Activated CD4-positive, alpha-beta T cell treated with anti-CD3 and anti-CD28 coated beads for 24 hours (primary cell): ENCODE results near the gene DEPDC5.
"Not testable (repeated sequence)": the region's sequence is repeated elsewhere in the genome, so short reads cannot be mapped to it uniquely, and the experiment has no call there.

Source experiments
- DNase-seq, 2 donors: peaks; one replicate each; pipeline ENCODE4 v3.0.0-alpha.2; 2020; ENCODE audit warnings: low read depth in 2 of 2

DEPDC5 gene

DNA sequence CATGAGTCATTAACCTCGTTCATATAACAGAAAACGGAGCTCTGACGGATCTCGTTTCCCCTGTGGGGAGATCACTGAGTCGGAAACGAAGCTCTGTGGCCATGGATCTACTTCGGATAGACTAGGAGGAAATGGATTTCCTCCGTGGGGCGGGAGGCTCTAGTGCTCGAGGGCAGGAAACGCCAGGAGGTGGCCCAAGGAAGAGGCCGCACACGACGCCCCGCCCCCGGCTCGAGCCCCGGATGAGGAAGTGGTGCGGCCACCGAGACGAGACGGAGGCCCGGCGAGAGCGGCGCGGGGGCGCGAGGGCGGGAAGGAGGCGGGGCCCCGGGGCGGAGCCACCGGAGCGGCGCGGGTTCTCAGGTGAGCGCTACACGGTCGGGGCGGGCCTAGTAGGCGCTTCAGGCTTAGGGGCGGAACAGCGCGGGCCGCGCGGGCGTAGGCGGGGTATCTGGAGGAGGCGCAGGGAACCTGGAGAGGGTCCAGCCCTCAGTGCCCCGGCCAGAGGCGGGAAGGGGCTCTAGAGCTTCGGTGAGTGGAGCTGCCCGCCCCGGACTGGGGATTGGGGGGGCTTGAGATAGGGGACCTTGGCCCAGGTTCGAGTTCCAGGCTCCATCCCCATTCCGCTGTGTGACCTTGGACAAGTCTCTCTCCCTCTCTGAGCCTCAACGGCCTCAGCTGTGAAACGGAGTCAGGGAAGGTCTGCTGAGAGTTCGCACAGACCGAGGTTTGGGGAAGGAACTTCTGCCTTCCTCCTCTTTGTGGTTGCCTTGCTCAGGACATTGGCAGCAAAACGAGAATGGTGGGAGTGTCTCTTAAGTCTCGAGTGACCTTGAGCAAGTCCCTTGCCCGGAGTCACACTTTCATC, at the start of gene DEPDC5:
DEPDC5 (plus strand) TSS at position 386 of the 868 bp plus-strand sequence. CDS start 903 bp downstream, outside the sequence.
- peak; percentile 89 to 95 for DNase-seq

DNA sequence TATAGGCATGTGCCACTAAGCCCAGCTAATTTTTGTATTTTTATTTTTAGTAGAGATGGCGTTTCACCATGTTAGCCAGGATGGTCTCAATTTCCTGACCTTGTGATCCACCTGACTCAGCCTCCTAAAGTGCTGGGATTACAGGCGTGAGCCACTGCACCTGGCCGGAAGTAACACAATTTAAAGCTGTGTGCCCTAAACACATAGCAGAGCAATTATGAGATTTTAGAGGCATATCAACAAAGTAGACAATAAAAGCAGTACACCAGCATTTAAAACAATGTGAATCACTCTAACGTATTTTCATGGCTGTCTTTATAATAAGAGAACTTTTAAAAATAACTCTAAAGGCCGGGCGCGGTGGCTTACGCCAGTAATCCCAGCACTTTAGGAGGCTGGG, 46.3 kb upstream of the DEPDC5 start:
- DNase-seq, result no peak

DNA sequence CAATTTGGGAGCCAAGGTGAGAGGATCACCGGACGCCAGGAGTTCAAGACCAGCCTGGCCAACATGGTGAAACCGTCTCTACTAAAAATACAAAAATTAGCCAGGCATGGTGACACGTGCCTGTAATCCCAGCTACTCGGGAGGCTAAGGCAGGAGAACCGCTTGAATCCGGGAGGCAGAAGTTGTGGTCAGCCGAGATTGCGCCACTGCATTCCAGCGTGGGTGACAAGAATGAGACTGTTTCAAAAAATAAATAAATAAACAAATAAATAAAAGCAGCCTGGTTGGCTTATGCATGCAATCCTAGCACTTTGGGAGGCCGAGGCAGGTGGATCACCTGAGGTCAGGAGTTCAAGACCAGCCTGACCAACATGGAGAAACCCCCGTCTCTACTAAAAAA, 42.6 kb upstream of the DEPDC5 start:
- DNase-seq, result not testable (repeated sequence)

DNA sequence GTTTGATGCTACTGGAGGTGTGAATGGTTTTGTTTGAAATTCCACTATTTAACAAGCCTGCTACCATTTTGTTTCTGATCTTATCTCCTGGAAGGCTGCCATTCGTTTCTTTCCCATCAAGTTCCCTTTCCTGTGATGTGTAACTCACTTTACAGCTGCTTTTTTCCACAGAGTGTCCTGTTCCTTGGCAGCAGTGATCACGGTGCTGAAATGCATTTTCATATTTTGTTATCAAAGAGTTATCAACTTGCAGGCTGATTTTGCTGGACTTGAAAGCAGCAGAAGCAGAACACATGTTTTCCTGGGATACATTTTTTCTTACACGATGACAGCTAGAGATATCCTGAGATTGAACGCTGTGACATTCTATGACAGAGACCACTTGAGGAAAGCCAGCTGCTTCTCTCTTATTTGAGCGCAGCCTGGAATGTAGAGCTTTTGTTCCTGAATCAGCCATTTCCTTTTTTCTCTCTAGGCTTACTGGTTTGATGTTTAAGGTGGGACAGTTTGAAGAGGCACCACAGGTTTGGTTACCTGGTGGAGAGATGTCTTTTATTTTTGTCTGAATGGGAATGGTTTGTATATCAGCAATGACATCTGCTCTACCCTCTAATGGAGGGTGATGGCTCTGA, 38.6 kb upstream of the DEPDC5 start:
- no peak for DNase-seq

DNA sequence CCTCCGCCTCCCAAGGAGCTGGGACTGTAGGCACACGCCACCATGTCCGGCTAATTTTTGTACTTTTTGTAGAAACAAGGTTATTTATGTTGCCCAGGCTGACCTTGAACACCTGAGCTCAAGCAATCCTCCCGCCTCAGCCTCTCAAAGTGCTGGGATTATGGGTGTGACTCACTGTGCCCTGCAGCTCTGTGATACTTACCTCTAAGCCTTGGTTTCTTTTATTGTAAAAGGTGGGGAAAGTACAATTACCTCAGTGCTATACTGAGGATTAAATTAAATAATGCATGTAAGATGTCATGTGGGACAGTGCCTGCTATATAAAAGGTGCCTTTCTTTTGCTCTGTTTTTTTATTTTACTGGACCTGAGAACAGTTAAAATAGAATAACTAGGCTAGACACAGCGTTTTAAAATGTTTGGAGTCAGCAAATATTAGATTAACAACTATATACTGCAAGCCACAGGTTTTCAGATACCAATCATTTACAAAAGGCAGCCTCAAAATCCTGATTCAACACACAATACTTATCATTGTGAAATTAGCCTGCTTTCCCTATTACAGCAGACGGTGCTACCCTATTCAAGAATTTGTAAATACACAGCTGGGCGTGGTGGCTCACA, 33.9 kb upstream of the DEPDC5 start:
- DNase-seq, result no peak

DNA sequence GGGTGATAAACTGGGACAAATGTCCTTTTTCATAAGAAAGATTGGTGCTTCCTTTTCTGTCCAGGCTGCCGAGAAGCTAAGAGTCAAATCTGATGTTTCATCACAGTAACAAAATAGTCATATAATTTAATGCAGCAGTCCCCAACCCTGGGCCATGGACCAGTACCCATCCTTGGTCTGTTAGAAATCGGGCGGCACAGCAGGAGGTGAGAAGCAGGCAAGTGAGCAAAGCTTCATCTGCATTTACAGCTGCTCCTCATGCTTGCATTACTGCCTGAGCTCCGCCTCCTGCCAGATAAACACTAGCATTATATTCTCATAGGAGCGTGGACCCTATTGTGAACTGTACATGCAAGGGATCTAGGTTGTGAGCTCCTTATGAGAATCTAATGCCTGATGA, 30.1 kb upstream of the DEPDC5 start:
- DNase-seq, result no peak

DNA sequence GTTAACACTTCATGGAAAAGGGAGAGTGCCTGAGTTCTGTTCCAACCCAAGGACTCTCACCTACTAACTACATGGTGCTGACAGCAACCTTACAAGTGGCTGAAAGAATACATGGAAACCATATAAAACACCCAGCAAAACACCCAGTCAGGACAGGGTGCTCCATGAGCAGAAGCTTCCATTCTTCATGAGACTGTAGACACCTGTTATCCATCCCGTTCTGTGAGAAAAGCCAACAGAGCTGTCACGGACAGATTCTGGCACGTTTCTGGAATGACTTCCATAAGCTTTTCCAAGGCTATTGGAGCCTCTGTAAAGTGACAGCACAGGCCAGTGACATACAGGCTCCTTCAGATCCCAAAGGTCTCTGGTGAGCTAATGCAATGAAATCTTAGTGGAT, 27.1 kb upstream of the DEPDC5 start:
- no peak for DNase-seq

DNA sequence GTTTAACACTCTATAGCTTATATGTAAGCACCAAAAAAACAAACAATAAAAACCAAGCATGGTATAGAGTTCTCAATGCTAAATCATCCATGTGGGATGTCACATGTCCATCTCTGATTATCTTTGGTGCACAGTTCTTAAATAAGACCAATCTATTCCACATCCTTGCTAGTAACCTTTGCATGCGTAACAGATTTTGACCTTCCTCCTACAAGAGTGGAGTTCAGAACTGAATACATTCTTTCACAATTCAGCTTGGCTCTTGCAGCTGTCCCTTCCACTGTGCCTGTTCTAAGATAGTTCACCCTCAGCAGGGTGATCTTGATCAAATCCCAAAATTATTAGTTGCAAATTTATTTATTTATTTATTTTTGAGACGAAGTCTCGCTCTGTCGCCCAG, 25.0 kb upstream of the DEPDC5 start:
- DNase-seq, result no peak

DNA sequence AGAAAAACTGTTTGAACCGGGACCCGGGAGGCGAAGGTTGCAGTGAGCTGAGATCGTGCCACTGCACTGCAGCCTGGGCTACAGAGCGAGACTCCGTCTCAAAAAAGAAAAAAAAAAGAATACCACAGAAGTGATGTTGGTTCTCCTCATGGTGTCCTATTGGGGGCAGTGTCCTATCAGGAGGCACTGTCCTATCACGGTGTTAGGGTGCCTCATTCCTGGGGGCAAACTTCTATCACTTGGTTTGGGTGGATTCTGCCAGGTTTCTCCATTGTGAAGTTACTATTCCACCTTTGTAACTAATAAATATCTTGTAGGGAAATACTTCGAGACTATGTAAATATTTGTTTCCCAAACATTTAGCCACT, 23.5 kb upstream of the DEPDC5 start:
- DNase-seq, result no peak

DNA sequence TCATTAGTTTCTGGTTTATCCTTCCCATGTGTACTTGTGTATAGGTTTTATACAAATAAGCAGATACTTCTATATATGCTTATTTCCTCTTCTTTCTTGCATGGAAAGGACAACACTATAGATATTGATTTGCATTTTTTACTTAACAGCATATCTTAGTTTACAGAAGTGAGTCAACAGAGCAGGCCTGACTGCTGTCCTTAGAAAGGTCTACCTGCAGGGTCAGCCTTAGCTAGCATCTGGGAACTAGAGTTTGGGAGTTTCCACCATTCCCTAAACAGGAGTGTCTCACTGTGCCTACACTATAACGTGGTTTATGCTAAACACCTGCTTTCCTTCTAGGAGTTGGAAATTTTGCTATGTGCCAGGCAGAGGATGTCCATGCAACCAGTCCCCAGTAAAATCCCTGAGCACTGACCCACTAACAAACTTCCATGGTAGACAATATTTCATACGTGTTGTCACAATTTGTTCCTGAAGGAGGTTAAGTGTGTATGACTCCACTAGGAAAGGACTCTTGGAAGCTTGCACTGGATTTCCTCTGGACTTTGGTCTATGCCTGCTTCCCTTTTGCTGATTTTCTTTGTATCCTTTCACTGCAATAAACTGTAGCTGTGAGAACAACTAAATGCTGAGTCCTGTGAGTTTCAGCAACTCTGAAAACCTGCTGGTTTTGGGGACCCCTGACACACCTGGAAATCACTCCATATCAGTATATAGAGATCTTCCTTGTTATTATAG, 21.6 kb upstream of the DEPDC5 start:
- DNase-seq, result no peak

DNA sequence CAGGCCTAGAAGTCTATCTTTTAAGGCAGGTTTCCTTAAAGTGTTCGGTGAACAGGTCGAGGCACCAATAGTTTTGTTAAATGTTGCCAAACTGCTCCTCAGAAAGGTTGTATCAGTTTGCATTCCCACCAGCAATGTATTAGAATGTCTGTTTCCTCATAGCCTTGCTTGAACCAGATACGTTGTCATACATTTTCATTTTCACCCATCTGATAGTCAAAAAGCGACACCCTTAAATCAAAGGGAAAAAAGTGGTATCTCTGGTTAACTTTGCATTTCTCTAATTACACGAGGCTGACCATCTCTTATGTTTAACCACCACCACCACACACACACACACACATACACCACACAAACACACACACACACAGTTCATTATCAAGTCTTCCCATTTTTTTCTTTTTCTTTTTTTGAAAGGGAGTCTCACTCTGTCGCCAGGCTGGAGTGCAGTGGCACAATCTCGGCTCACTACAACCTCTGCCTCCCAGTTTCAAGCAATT, 20.2 kb upstream of the DEPDC5 start:
- no peak for DNase-seq

DNA sequence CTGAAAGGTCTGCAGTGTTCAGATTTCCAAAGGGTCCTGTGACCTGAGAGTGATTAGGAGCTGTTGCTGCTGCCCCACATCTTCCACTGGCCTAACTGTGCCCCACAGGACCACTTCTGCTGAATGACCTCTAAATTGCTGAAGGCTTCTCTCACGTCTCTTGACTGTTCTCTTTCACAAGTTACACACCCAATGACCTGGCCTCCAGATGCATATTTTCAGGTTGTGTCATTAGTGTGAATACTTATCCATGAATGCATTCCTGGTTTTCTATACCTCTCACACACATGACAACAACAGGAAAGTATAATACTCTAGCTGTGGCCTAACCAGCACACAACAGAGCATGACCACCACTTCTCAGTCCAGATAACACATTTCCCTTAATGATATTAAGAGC, 19.3 kb upstream of the DEPDC5 start:
- no peak for DNase-seq

DNA sequence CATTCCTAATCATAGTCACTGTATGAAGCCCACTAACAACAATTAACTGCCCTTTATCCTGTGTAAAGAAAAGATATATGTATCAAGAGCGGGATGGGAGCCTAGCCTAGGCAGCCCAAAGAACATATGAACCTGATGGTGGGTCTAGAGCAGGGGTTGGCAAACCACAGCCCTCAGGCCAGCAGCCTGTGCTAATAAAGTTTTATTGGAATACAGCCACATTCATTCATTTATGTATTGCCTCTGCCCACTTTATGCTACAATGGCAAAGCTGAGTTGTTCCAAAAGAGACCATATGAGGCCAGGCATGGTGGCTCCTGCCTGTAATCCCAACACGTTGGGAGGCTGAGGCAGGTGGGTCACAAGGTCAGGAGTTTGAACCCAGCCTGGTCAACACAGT, 17.4 kb upstream of the DEPDC5 start:
- DNase-seq, result no peak

DNA sequence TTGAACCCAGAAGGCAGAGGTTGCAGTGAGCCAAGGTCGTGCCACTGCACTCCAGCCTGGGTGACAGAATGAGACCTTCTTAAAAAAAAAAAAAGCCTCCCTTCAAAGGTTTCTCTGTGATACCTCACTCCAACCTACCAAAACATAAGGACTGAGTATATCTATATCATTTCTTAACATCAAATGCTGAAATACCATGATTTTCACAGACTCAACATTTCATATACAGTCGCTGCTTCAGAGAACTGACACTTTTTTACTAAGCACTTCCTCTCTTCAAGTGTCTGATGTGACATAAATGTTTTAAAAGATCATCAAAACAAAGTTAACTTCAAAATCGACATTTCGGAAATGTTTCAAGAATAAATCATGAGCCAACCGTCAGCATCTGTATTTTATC, 15.9 kb upstream of the DEPDC5 start:
- no peak for DNase-seq

DNA sequence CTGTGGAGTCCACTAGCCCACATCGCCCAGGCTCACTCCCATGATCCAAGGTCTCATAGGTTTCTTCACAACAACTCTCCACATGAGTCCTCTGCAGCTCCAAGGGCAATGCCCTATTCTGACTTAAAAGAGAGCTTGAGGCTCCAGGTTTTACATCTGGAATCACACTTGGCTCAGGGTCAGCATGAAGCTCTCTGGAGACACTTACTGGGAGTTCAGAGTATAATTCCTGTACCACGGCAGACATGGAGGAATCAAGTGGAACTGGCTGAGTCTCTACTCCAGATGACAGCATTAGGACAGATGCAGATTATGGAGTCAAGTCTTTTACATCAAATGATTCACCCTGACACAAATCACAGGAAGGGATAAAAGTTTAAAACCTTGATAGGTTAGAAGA, 15.3 kb upstream of the DEPDC5 start:
- DNase-seq, result no peak

DNA sequence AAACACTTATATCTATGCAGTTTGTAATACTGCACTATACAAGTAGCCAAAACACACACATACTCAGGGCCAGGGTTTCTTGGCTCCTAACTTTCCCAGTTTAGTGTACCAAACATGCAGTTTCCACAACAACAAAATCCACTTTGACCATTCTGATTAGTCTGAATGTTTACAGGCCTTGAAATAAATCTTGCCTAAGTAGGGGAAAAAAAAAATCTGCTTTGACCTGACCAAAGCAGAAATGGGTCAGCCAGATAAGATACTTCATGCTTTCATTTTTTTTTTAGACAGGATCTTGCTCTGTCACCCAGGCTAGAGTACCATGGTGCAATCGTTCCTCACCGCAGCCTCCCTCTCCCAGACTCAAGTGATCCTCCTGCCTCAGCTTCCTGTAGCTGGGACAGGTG, 14.0 kb upstream of the DEPDC5 start:
- DNase-seq, result no peak

DNA sequence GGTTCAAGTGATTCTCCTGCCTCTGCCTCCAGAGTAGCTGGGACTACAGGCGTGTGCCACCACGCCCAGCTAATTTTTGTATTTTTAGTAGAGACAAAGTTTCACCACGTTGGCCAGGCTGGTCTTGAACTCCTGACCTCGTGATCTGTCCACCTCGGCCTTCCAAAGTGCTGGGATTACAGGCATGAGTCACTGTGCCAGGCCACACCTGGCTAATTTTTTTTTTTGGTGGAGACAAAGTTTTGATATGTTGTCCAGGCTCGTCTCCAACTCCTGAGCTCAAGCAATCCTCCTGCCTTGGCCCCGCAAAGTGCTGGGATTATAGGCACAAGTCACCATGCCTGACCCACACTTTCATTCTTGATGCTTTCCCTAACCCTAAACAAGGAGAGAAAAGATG, 13.5 kb upstream of the DEPDC5 start:
- not testable (repeated sequence) for DNase-seq

DNA sequence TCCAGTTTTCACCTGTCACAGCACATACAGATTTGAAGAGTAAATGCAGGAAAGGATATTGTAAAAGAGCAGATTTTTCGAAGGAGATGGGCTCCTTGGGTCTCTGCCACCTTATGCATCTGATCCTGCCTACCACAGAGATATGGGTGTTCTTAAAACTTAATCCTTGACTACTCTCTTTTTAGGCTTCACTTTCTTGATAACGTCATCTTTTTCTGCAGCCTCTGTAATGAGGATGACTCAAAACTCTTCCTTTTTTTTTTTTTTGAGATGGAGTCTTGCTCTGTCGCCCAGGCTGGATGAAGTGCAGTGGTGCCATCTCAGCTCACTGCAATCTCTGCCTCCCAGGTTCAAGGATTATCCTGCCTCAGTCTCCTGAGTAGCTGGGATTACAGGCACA, 11.7 kb upstream of the DEPDC5 start:
- DNase-seq, result no peak

DNA sequence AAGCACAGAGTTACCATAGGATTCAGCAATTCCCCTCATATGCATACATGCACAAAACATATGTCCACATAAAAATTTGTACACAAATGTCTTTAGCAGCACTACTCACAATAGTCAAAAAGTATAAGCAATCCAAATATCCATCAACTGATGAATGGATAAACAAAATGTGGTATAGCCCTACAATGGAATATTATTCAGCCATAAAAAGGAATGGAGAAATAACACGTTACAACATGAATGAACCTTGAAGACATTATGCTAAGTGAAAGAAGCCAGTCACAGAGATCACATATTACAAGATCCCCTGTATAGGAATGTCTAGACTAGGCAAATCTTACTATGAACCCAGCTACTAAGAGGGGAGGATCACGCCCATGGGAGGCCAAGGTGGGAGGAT, 11.1 kb upstream of the DEPDC5 start:
- no peak for DNase-seq

DNA sequence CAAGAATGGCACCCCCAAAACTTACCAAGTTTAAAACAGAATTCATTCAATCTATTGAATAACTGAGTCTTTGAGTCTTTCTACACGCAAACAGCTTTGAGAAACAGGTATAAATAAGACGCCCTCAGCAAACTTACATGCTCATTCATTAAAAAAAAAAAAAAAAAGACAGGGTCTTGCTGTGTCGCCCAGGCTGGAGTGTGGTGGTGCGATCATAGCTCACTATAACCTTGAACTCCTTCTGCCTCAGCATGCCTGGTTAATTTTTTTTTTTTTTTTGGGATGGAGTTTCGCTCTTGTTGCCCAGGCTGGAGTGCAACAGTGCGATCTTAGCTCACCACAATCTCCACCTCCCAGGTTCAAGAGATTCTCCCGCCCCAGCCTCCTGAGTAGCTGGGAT, 9.9 kb upstream of the DEPDC5 start:
- DNase-seq, result no peak

DNA sequence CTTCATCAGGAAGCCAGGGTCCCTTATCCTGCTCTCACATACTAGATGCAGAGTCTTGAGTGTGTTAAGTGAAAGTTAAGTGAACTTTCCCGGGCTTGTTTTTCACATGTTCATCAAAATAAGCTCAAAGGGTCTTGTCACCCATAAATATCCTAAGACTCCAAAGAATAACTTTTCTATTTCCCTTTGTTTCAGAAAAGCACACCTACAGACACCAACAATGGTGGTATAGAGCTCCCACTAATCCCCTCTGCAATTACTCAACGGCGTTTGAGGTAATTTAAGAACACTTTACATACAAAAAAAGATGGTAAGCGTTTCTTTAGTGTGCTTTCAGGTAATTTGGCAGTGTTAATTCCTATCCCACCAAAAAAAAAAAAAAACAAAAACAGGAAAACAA, 6.4 kb upstream of the DEPDC5 start:
- no peak for DNase-seq

DNA sequence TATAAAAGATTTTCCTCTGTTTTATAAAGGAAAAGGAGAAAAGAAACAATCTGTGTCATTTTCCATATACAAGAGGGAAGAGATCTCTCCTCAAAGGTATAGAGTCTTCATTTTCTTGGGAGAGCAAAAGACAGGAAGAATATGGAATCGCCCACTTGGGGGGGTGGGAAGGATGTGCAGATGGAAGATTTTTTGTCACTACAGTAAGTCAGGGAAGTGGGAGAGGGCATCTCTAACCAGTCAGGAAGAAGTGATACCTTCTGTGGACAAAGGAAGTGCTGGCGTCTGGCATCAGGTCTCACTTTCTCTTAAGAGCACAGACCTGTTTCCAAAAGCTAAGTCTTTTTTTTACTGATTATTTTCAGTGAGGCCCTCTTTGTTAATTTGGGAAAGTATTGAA, 5.3 kb upstream of the DEPDC5 start:
- no peak for DNase-seq
